GM21717 (cell line): ENCODE data around the gene RIT2.

Experiments used
- ATAC-seq: cut with Tn5 transposase; IDR thresholded peaks from one replicate; pipeline ENCODE4 v1.9.1; 2021; ENCODE audit warnings: mild to moderate bottlenecking, moderate library complexity; ENCODE audit not compliant: unreplicated experiment

Gene RIT2

DNA sequence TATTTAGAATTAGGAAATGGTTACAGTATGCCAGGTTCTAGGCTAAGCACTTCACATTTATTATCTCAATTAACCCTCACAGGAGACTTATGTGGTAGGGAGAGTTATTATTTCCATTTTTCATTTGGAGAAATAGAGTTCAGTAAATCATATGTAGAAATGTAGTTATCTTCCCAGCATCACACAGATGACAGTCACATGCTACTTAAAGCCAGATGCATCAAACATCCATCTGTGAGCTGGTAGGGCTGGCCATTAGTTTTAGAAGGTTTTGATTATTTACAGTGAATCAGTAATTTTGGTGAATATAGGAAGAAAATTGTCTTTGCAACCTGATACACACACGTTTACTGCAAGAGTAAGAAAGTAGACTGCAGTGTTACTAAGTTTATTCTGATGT is 97.9 kb downstream of the RIT2 start:
- ATAC-seq = no peak

DNA sequence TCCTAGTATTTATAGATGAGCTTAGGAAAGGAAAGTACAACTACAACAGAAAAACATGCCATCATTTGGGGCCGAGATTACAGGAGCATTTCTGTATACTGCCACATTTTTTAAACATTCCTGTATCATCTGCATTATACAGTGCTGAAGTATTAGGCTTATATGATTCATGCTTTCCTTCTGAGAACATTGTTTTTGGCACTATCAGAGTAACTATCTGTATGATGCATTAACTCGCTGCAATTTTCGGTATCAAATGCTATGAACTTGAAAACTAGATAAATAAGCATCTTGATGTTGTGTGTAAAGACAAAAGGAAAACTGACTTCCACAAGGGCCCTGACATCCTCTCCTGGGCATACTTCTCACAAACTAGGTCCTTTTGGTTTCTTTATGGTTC is 102.0 kb downstream of the RIT2 start:
- ATAC-seq = no peak

DNA sequence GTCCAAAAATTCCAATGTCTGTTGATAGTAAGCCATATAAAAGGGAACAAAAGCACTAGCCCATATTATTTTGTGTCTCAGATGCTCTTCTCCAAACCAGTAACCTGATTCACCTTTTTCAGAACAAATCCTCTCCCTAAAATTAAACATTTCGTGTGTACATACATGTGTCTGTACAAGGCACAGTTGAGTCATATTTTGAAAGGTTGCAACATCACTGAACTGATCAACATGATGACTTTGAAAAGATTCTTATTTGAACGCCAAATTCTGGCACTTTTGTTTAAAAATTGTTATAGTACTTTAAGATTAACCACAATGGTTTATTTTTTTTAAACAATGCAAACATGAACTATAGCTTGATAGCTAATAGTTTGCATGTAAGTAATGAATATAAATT is 102.5 kb downstream of the RIT2 start:
- no peak for ATAC-seq

DNA sequence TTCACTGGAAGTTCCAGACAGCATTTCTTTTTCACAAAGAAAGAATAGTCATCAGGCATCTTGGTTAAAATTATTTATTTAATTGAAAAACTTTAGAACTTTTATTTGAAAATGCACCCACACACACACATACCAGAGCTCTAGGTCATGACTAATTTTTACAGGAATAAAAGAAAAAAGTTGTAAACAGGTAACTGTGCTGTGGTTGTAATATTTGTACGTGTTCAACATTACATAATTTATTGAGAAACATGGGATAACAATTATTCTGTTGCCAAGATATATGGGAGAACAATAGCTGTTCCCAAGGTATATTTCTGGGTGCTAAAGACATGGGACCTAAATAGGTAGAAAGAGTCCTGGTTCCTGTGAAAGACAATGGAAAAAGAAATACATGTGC is 104.9 kb downstream of the RIT2 start:
- ATAC-seq = no peak

DNA sequence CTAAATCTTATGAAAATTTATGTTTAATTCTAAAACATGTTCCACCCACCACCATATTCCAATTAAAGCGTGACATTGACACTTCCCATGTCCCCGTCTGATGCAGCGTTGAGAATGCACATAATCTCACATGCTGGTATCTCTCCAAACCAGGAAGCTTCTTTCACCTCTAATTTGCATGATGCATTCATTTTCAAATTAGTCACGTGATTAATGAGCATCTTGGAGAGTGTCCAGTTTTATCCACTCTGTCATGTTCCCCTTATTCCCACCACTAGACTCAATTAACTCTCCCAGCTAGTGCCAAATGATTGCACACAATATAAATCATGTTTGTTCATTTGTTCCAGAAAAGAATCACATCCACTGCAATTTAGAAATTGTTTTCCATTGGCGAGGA is 105.8 kb downstream of the RIT2 start:
- no peak for ATAC-seq

DNA sequence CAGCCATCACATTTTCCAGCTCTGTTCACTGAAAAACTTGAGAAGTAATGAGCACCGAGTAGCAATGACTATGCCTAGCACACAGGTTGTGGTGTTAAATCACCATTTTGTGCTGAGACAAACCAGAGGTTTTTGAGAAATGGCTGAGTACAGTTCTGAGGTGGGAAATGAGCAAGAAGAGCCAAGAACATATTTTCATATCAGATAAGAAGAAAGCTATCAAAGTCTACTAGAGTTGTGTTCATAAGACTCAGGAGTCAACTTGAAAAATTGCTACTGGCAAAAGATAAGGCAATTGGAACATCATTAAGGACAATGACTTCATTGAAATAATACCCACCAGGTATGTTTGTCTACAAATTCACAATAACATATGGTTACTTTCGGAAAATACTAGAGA is 108.1 kb downstream of the RIT2 start:
- no peak for ATAC-seq

DNA sequence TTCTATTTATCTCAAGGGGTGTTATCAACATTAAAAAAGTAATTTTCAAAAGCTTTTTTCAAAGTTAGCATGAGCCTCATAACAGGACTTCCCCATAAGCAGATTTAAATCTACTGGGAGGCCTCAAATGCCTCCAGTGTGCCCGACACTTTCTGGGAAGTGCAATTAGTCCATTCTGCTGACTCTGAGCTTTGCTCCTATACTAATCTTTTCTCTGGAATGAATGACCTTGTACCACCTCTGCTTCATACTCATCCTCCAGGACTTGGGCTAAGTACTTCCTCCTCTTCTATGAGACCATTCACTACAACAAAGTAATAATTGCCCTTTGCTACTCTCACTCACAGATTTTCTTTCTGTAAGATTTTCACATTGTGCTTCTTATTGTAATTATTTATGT is 111.1 kb downstream of the RIT2 start:
- ATAC-seq = no peak

DNA sequence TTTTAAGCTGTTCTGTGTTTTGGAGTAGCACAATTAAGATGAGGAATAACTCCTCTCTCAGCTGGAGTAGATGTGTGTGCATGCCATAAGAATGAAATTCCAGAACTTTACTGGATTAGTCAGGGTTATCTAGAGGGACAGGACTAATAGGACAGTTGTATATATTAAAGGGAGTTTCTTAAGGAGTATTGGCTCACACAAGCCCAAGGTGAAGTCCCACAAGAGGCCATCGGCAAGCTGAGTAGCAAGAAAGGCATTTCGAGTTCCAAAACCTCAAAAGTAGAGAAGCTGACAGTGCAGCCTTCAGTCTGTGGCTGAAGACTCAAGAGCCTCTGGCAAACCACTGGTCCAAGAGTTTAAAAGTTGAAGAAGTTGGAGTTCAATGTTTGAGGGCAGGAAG is 113.7 kb downstream of the RIT2 start:
- no peak for ATAC-seq

DNA sequence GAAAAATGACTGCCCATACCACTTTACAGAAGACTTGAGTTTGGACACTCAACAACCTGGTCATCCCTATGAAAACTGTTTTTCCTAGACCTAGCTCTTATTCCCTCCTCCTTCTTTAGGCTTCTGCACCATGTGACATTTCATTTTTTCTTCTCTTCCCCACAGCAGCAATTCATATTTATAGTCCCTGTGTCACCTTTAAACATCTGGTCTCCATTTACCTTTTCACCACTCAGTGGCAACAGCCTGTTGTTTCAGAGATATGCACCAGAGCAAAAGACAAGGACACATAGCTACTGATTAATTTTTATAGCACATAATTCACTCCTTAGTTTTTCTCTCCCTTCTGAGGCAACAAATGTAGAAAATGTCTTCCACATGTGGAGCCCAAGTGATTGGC is 118.7 kb downstream of the RIT2 start:
- ATAC-seq = no peak

DNA sequence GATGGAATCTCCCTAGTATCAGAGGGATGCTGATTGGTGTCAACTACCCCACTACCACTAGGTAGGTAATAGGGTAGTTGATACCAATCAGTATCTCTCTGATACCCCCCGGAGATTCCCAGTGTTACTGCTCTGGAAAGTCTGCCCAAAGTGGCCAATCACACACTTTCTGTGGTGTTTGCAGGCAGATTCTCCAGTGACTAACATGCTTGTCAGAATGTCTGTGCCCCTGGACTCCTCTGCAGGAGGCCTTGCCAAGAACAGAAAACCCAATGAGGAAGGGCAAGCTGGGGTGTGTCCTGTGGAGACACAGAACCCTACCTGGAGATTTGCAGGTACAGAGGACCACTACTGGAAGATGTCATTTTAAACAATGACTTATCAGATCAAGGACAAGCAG is 135.1 kb downstream of the RIT2 start:
- ATAC-seq = no peak

DNA sequence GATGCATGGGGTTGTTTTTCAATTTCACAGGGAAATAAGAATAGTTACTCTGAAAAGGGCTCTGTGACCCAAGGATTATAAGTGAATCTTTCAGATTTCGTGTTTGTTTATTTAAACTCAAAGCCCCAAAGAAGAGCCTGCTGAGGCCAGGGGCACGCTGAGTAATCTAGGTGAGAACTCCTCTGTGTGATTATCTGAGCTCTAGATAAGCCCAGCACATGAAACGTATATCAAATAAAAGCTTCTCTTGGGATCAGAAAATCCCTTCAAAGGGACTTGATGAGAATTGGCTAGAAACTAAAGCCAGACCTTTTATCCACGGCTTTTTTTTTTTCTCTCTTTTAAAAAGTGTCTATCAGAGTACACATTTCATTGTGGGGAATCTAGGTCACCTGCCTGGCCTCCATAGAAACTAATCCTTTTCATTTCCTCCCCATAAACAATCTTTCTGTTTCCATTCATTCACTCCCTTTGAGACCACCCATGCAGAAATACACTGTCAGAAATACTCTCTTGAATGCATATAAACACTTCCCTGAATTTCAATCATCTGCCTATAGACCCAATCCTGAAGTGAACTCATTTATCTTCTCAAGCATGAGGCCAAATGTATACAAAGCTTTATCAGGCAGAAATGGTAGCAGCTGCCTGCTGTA is 137.4 kb downstream of the RIT2 start:
- no peak for ATAC-seq

DNA sequence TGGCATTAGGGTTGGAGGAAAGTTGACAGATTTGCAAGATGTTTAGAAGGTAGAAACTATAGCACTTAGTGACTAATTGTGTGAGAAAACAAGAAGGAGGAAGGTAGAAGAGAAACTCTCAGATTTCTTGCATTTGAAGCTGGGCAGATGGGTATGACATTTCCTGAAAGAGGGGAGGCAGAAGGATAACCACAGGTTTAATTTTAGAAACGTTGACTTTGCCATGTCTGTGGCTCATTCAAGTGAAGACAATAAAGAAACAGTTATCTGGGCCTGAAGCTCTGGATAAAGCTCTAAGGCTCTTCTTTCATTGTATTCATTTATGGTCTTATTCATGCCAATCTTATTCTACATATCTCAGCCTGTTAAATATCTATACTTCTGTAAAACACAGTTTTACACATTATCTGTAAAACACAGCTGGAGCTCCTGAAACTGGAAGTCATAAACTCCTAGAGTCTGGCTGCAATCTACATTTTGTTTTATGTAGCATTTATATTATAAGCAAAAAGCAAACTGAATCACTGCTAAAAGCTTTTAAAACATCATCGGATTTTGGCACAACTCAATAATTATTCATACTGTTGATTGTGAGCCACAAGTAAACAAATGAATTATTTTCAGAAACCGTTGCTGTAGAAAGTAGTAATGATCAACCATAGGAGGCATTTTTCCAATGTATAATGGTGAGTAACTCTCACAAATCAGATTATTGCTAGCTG is 138.5 kb downstream of the RIT2 start:
- no peak for ATAC-seq

DNA sequence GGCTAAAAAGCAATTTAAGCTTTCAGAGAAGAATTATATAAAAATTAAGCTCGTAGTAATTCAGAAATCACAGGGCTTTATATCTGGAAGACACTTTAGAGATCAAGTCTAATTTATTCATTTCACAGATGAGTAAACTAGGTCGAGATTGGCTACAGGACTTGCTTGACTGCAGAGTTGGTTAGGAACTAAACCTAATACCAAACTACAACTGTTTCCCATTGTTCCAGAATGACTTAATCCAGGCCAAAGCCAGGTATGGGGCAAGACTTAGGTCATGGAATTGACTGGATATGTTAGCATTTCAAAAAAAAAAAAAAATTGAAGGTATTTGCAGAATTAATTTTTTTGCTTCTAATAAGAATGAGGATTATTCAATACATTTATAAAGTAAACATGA is 146.1 kb downstream of the RIT2 start:
- ATAC-seq = no peak

DNA sequence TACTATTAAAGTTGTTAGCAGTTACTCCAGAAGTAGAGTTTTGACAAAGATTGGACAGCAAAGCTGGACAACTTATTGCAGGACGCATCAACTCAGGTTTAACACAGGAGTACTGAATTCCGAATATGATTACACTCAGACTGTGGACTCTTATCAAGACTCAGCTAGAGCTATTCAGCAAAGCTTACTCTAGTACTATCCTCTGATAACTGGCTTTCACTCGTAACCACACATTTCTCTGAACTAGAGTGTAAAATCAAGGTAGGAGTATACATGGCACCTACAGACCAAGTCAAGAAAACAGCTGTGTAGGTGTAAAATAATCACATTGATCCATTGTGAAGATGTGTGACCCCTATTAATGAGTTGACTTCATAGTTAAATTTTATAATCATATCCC is 154.2 kb downstream of the RIT2 start:
- no peak for ATAC-seq

DNA sequence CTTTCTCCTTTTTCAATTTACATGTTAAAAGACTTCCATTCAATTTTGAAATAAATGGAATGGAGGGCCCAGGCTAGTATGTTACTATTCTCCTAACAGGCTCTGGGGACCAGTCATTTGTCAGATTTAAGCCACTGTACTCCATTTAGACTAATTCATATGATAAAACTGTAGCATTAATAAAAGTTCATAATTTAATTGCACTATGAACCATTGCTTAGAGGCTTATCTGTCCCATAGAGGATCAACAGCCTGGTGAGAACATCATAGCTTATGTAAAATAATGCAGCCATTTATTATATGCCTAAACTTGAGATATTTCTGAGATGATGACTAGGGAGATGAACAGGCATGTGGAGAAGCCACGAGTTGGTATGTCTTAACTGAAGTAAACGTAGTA is 156.0 kb downstream of the RIT2 start:
- no peak for ATAC-seq

DNA sequence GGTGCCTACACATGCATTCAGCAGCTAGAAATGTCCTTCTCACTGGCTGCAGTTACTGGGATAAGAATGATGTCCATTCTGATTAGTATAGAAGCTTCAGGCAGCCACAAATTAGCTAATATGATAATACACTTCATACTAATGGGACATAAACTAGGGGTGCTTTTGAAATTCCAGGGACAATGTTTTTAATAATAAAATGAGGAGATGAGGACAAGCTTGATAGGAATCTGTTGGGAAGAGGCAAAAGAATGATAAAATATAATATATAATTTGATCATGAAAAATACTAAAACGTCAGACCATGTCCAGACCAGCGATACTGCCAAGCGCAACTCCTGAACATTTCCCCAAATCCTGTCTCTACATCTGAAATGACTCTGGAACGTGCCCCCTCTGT is 157.1 kb downstream of the RIT2 start:
- ATAC-seq = no peak

DNA sequence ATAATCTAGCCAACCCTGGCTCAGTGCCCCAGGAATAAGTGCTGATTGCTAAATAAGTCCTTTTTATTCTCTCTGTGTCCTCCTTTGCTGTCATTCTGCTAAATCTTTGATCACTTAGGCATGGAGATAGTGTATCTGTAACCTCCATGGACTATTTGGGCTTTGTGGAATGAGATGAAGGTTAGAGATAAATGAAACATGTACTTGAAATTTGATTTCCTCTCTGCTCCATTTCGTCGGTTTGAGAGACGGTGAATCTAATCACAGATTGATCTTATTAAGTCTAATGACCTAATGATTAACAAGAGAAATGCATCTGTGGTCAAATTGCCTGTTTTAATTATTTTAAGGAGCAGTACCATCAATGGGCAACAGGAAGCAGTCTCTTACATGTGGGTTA is 159.2 kb downstream of the RIT2 start:
- no peak for ATAC-seq

DNA sequence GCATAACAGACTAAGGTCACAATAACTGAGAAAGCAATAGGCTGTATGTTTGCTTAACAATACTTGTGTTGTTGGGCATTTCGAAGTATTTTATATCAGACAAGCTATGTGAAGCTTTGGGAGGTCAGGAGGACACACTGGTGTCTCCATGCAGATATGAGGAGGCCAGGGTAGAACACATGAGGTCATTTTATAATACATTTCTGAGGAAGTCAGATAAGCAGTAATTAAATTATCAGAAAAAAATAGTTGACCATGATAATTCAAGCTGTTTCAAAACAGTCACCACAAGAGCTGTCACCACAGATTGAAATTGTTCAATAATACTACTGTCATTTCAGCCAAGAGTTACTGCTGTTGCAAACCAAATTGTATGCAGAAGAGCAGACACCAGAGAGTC is 160.6 kb downstream of the RIT2 start:
- no peak for ATAC-seq

DNA sequence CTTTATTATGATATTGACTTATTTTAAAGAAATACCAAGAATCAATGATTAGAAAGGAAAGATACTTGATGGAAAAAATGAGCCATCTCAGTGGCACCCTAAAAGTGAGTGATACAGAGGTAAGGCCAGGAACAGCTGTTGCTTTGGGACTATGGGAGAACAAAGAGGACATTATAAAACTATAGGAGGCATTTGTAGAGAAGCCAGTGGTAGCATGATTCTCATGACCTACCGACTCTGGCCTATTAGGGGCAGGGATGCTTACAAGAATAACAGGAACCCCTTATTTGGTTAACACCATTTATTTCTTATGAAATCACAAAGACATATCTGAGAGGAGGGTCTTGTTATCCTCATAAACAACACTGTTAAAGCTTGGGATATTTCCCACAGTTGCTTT is 162.2 kb downstream of the RIT2 start:
- ATAC-seq = no peak

DNA sequence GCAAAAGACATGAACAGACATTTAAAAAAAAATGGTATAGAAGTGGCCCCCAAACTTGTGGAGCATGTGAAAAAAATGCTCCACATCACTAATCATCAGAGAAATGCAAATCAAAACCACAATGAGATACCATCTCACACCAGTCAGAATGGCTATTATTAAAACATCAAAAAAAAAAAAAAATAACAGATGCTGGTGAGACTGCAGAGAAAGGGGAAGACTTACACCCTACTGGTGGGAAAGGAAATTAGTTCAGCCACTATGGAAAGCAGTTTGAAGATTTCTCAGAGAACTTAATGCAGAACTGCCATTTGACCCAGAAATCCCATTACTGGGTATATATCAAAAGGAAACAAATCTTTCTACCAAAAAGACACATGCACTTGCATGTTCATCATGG is 164.8 kb downstream of the RIT2 start:
- no peak for ATAC-seq

DNA sequence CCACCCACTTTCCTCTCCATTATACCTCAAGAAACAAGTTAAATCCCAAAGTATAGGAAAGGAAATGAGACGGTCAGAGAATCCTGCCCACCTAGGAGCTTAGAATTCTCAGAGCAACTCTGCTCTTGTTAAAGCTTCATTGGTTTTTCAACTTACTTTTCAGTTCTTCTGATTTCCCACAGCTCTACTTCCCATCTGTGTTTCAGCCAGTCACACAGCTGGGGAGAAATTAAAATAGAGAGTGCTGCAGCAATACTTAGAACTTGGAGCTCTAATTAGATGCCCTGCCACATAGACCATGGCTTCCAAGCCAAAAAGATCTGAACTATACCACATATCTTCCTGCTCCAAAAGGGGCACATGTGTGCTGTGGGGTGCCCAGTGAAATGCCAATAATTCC is 166.7 kb downstream of the RIT2 start:
- ATAC-seq = no peak

DNA sequence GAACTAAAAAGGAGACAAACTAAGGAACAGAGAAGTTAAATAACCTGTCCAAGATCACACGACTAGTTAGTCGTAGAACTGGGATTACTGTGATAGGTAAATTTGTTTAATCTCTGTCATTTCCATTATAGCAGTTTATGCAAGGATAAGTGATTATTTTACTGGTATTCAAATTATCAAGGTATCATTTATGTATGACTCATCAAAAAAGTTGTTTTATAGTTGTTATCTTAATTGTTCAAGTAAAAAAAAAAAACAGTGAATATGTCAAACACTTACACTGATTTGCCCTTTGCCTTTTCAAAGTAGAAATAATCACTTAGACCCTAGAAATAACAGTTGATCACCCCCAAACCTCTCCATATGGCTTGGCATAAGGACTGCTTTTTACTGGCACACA is 173.6 kb downstream of the RIT2 start:
- ATAC-seq = no peak

DNA sequence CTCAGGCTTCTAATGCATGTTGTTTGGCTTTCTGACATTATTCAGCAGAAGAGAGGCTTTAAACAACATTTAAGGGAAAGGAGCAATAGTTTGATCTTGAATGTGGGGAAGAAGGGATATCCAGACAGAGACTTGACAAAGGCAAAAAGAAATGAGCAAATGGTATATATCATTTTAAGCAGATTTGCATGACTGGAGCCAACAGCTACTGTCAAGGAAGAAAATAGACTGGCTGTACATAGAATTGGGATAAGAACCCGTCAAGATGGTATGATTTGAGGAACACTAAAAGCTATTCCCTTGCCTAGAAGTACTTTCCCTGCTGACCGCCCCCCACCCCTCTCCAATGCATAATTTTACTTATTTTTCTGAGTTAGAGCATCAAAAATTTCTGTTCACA is 174.5 kb downstream of the RIT2 start:
- no peak for ATAC-seq
